LNCaP clone FGC (cell line): ENCODE measurements around the gene CLMN.

Source experiments
- DNase-seq: peaks from one replicate; pipeline ENCODE4 v3.0.0-alpha.2; 2011; ENCODE audit warnings: low read depth
- H3K4me3 ChIP-seq: 2 replicates; pipeline ENCODE4 v1.5.1; 2011; ENCODE audit warnings: mild to moderate bottlenecking, low read depth, low read length, control low read depth
- CTCF ChIP-seq: IDR thresholded peaks from 2 replicates; pipeline ENCODE4 v1.5.1; 2012; ENCODE audit warnings: mild to moderate bottlenecking; ENCODE audit not compliant: control insufficient read depth, insufficient read depth; ENCODE audit errors: extremely low read depth

The CLMN gene

DNA sequence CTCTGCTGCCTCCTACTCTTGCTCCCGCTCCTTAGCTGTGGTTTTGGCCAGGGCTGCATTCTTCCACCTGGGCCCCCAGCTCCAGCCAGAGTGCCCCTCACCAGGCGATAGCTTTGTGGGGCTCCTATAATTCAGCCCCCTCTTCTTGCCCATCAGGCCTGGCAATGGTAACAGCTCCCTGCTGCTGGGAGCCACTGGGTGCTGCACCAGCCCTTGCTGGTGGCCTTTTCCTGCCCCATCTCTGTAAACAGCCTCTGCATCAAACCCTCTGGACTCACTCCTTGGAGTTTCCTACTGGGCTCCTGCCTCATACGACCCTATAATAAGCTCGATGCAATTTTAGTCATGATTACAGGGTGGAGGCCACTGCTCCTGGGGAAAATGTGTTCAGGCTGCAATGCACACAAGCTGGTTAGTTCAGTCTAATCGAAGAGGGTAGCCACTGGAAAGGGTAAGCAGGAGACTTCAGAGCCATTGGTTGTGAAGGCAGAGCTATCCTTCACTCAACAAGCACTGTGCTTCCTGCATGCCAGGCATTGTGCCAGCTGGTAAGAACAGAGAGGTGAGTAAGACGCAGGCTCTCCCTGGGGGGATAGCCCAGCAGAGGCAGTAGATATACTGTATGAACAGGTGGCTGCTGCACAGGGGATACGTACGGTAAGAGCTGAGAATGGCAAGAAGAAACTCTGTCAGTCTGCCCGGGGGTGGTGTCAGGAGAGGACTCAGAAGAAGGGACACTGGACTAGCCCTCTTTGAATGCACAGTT lies 24.7 kb downstream of the CLMN start:
- no peak overlapping the region for H3K4me3 ChIP-seq
- DNase-seq: no peak
- TF ChIP-seq CTCF: no peak

DNA sequence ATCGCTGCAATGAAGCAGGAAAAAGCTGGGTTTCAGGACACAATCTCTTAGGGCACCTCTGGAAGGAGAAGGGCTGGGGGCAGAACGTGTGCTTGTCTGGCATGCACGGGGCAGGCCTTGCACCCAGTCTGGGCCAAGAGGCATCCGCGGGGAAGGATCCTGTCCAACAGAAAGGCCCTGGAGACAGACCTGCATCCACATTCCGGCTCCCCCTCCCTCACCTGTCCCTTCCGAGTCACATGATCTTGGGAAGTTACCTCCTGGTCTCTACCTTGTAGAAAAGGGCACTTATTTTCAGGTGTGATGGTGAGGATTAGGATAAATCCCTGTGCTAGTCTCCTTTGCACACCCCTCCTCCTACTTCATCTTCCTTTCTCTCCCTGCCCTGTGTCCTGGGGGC lies 25.4 kb downstream of the CLMN start:
- TF ChIP-seq CTCF: no peak
- no peak for DNase-seq
- H3K4me3 ChIP-seq: no peak overlapping the region

DNA sequence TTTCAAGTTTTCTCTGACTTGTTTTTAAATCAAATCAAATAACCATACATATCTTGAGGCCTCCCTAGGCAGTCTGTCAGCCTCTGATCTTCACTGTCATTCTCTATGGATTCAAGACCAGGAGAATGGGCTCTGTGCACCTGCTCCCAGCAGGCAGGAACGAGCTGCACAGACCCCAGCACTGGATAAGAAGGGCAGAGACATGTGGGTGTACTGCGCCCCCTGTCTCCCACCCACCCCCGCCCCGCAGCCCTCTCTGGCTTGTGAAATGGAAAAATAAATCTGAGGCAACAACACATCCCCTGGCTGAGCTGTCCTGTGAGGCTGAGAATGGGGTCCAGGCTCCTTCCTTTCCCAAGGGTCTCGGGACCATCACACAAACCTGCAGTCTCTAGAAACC lies 26.3 kb downstream of the CLMN start:
- DNase-seq: no peak
- H3K4me3 ChIP-seq: no peak overlapping the region
- no peak for TF ChIP-seq CTCF

DNA sequence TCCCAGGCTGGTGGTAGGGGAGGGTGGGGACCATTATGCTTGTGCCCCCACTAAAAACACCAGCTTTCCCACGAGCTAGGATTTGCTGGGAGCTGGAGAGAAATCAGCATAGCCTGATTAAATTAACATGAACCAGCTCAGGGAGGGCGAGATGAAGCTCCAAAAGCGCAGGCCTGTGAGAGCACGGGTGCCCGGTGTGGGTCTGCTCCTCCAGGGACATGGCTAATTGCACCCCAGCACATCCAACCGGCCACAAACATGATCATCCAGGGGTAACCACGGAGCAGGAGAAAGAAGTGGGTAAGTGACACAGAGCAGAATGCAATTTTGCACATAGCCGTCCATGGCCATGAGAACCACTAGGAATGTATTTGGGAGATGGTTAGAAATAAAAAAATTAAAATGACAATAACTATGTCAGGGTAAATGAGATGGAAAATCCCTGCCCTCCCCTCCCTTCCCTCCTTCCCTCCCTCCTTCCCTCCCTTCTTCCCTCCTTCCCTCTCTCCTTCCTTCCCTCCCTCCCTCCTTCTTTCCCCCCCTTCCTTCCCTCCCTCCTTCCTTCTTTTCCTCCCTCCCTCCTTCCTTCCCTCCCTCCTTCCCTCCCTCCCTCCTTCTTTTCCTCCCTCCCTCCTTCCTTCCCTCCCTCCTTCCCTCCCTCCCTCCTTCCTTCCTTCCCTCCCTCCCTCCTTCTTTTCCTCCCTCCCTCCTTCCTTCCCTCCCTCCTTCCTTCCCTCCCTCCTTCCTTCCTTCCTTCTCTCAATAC lies 26.9 kb downstream of the CLMN start:
- no peak overlapping the region for H3K4me3 ChIP-seq
- DNase-seq: no peak
- TF ChIP-seq CTCF: no peak

DNA sequence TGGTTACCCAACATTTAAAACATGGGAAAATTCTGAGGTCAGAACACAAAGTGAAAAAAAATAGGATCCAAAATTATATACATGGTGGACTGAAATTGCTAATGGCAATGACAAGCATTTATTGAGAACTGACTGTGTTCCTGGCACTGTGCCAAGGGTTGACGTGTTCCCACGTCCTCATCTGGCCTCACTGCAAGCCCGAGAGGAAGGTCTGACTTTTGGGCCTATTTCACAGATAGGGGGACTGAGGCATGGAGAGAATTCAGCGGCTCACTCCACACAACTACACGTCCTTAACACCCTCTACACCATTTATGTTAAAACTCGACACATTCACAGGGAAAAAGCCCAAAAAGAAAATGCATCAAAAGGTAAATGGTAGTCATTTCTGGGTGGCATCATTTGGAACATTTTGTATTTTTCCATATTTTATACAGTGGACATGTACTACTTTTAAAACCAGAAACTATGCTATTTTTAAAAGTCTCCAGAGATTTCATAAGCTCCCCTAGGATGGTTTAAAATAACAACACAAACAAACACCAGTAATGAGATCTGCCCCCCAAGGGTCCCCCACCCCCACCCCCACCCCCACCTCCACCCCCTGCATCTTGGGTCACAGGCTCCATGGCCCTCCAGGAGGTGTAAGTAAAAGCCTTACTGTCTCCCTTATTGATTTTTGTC lies 27.7 kb downstream of the CLMN start:
- peak; percentile 89 for DNase-seq
- H3K4me3 ChIP-seq: peak overlapping the region; percentile 22
- no peak for TF ChIP-seq CTCF

- H3K4me3 ChIP-seq: peak overlapping the region; percentile 22
- DNase-seq: peak; percentile 93
- TF ChIP-seq CTCF: no peak
These were observed 28.8 kb downstream of the CLMN start for GRCh38 chr14:95290871-95291431.
